ENCODE data around the gene MAP2K2.

DNA sequence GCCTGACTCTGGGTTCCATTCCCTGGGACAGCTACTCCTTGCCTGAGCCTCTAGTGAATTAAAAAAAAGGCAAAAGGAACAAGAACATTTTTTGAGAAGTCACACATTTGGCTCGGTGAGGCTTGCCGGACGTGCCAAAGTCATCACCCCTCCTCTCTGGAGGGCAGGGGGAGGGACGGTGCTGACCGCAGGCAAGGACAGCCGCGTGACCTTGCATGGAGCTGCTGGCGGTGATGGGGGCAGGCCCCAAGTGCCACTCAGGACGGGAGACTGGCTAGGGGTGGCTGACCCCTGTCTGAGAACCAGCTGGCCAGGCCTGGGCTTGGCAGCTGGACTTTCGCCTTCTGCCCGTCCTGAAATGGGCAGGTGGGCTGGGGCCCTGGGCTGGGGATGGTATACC lies 26.4 kb downstream of the MAP2K2 start:
- TF ChIP-seq, protein P1, sequence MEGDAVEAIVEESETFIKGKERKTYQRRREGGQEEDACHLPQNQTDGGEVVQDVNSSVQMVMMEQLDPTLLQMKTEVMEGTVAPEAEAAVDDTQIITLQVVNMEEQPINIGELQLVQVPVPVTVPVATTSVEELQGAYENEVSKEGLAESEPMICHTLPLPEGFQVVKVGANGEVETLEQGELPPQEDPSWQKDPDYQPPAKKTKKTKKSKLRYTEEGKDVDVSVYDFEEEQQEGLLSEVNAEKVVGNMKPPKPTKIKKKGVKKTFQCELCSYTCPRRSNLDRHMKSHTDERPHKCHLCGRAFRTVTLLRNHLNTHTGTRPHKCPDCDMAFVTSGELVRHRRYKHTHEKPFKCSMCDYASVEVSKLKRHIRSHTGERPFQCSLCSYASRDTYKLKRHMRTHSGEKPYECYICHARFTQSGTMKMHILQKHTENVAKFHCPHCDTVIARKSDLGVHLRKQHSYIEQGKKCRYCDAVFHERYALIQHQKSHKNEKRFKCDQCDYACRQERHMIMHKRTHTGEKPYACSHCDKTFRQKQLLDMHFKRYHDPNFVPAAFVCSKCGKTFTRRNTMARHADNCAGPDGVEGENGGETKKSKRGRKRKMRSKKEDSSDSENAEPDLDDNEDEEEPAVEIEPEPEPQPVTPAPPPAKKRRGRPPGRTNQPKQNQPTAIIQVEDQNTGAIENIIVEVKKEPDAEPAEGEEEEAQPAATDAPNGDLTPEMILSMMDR (IDR thresholded peaks at IDR 0.05), result no peak
- TF ChIP-seq POLR2AphosphoS5 (IDR thresholded peaks at IDR 0.05) (no peak), POLR2A (IDR thresholded peaks at IDR 0.05) (no peak), EP300 (IDR thresholded peaks at IDR 0.05; ENCODE audit: low read depth) (no peak)
